Left ventricle myocardium inferior (tissue), 1 donor: ENCODE measurements around the gene ZNF423. TPM values are rescaled to one million over a fixed set of nuclear protein-coding genes. Genes with fewer than 3 reads are reported as not detected.
A peak's percentile ranks its signal among the peaks of the same experiment; 100 is the strongest.
"Not testable (repeated sequence)": the region's sequence is repeated elsewhere in the genome, so short reads cannot be mapped to it uniquely, and the experiment has no call there.

Experiments
- DNase-seq: peaks from one replicate; pipeline ENCODE4 v3.0.0-alpha.2; 2020
- H3K27ac ChIP-seq: fragments of 200-600 bp; replicated peaks from 2 replicates; pipeline ENCODE4 v1.8.0; 2021
- H3K27me3 ChIP-seq: fragments of 200-600 bp; 2 replicates; pipeline ENCODE4 v1.8.0; 2021; ENCODE audit warnings: low read depth
- H3K36me3 ChIP-seq: fragments of 200-600 bp; 2 replicates; pipeline ENCODE4 v1.8.0; 2021
- H3K4me1 ChIP-seq: fragments of 200-600 bp; 2 replicates; pipeline ENCODE4 v1.8.0; 2021
- H3K4me3 ChIP-seq: fragments of 200-600 bp; 2 replicates; pipeline ENCODE4 v1.8.0; 2021; ENCODE audit warnings: mild to moderate bottlenecking, moderate library complexity
- H3K9me3 ChIP-seq: fragments of 200-600 bp; replicated peaks from 2 replicates; pipeline ENCODE4 v1.8.0; 2021
- CTCF ChIP-seq: fragments of 200-600 bp; IDR thresholded peaks from 2 replicates; pipeline ENCODE4 v1.8.0; 2021; ENCODE audit warnings: antibody characterized with exemption, mild to moderate bottlenecking, borderline replicate concordance
- intact Hi-C: fragments of 100-400 bp; cut with micrococcal nuclease; formaldehyde crosslinking; loops from one replicate; pipeline ENCODE4 v1.11.0; 2022
- total RNA-seq: library from RNA; stranded (reverse); fragmentation: NEBNext Ultra II Directional; extraction: Animal tissue kit (Norgen Biotek cat#: 25700); gene quantifications from one replicate; pipeline ENCODE4 v1.2.1, GENCODE V29; 2021
- donor health status: DM: no; HTN: yes; CAD: no; lungs with severe emphysema.

The ZNF423 gene
- total RNA-seq, 1 donor from 2014 or later = 8.6 TPM

DNA sequence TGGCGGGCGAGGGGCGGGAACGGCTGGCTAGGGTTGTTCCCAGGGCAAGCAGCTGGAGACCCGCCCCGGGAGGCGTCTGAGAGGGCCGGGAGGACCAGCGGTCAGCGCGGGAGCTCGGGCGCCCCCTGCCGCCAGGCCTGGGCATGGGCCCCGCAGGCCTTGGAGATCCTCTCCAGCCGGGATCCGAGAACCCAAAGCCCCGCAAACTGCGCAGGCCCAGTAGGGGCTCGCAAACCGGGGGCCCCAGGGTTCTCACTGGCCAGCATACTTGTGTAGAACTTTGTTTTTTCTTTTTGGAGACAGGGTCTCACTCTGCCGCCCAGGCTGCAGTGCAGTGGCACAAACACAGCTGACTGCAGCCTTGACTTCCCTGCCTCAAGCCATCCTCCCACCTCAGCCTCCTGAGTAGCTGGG, 20.8 kb upstream of the ZNF423 start:
- no peaks in the 10 kb centered on the region for H3K36me3 ChIP-seq
- peak; percentile 97 for TF ChIP-seq CTCF
- peak overlapping the region; percentile 12 for H3K27ac ChIP-seq
- intact Hi-C loops = no loop called here
- no peaks in the 10 kb centered on the region for H3K9me3 ChIP-seq
- H3K27me3 ChIP-seq = peaks cover 58% of the 10 kb centered on the region
- peak overlapping the region; percentile 64 for H3K4me3 ChIP-seq
- peak; percentile 72 for DNase-seq
- peaks cover 13% of the 10 kb centered on the region for H3K4me1 ChIP-seq

- no peaks in the 10 kb centered on the region for H3K36me3 ChIP-seq
- peaks cover 13% of the 10 kb centered on the region for H3K4me1 ChIP-seq
- H3K9me3 ChIP-seq = no peaks in the 10 kb centered on the region
- peak overlapping the region; percentile 12 for H3K27ac ChIP-seq
- no peak for DNase-seq
- H3K27me3 ChIP-seq = peaks cover 53% of the 10 kb centered on the region
- peak overlapping the region; percentile 64 for H3K4me3 ChIP-seq
- intact Hi-C loops = no loop called here
- TF ChIP-seq CTCF = no peak
These were observed 20.1 kb upstream of the ZNF423 start for GRCh38 chr16:49875806-49876715.

DNA sequence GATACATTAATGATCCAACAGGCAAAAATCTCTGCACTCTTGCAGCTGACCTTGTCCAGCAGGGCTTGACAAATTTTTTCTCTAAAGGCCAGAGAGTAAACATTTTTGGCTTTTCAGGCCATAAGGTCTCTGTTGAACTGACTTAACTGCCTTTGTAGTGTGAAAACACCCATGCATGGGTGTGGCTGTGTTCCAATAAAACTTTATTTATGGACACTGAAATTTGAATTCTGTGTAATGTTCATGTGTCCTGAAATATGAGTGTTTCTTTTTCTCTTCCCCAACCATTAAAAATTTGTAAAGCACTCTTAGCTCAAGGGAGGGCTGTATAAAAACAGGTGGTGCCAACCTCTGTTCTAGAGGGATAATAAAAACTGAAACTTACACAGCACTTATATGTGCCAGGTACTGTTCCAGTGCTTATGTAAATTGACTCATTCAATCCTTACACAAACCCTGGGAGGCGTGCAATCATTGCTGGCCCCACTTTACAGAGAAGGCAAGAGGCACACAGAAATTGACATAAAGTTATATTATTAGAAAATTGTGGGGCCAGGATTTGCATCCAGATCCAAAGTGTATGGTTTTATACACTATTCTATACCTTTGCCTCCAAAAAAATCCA, 18.8 kb upstream of the ZNF423 start:
- TF ChIP-seq CTCF = no peak
- DNase-seq = no peak
- intact Hi-C loops = loop anchor here (5.0 kb wide), 1 partner anchor 382 kb away; no protein-coding TSS in a partner anchor
- Histone ChIP-seq H3K4me1 (peaks cover 13% of the 10 kb centered on the region), H3K36me3 (no peaks in the 10 kb centered on the region), H3K27me3 (peaks cover 40% of the 10 kb centered on the region), H3K27ac (no peak overlapping the region), H3K4me3 (no peak overlapping the region), H3K9me3 (no peaks in the 10 kb centered on the region)

- not testable (repeated sequence) for H3K9me3 ChIP-seq, H3K36me3 ChIP-seq, H3K4me3 ChIP-seq, H3K27ac ChIP-seq, DNase-seq
- intact Hi-C loops = loop anchor here (5.0 kb wide), 1 partner anchor 380 kb away; no protein-coding TSS in a partner anchor
- Histone ChIP-seq H3K4me1 (peaks cover 15% of the 10 kb centered on the region), H3K27me3 (peaks cover 36% of the 10 kb centered on the region)
These were observed 15.9 kb upstream of the ZNF423 start for GRCh38 chr16:49871824-49872223.

- H3K36me3 ChIP-seq = no peaks in the 10 kb centered on the region
- no peak for DNase-seq
- no peaks in the 10 kb centered on the region for H3K9me3 ChIP-seq
- peaks cover 23% of the 10 kb centered on the region for H3K27me3 ChIP-seq
- intact Hi-C loops = loop anchor here (5.0 kb wide), 1 partner anchor 377 kb away; no protein-coding TSS in a partner anchor
- H3K4me1 ChIP-seq = peaks cover 11% of the 10 kb centered on the region
- no peak for TF ChIP-seq CTCF
- H3K4me3 ChIP-seq = no peak overlapping the region
- no peak overlapping the region for H3K27ac ChIP-seq
These were observed 13.8 kb upstream of the ZNF423 start for GRCh38 chr16:49869731-49870130.
